K562 (cell line): ENCODE results near the gene AP2A2. TPM values are rescaled to one million over a fixed set of nuclear protein-coding genes. Genes with fewer than 3 reads are reported as not detected.

Source experiments
- ATF4 ChIP-seq: fragments of 450-650 bp; formaldehyde crosslinking; IDR thresholded peaks from 2 replicates; pipeline ENCODE4 v1.4.0; 2022; ENCODE audit warnings: mild to moderate bottlenecking, moderate library complexity
- CBFA2T2 ChIP-seq: fragments of 450-650 bp; conservative IDR thresholded peaks from 2 replicates; pipeline ENCODE4 v1.6.1; 2017; ENCODE audit warnings: mild to moderate bottlenecking
- KAT8 ChIP-seq: fragments of 450-650 bp; IDR thresholded peaks from 2 replicates; pipeline ENCODE4 v1.6.1; 2016; ENCODE audit warnings: low read depth, mild to moderate bottlenecking
- MNT ChIP-seq, 2 experiments: fragments of 450-650 bp; conservative IDR thresholded peaks; 2 replicates each; pipeline ENCODE4 v1.6.1; 2017; ENCODE audit warnings: mild to moderate bottlenecking in 2 of 2, moderate library complexity in 2 of 2
- SIN3A ChIP-seq, 2 experiments: fragments of 150-350 bp in 1 of 2; IDR thresholded peaks; 2 replicates each; pipeline ENCODE4 v1.6.1; 2011 to 2016; ENCODE audit warnings: borderline replicate concordance in 2 of 2, low read depth in 2 of 2, low read length in 2 of 2, mild to moderate bottlenecking in 2 of 2, moderate library complexity in 2 of 2; ENCODE audit not compliant: control insufficient read depth in 1 of 2
- polyA plus RNA-seq, 8 experiments: library from polyadenylated mRNA; depleted of rRNA in 4 of 8; stranded (reverse) in 5 of 8; unstranded in 3 of 8; fragments of >200 nt; fragmentation: Nextera tagmentation in 2 of 8; fragmentation: Illumina TruSeq in 1 of 8; extraction: Ambion mirVana in 2 of 8; extraction: Trizol in 1 of 8; gene quantifications; 2 replicates each; pipeline versions ENCODE4 v1.2.1 to v1.2.3, GENCODE V29; 2011 to 2014; ENCODE audit warnings: inconsistent platforms in 1 of 8, missing spikeins in 1 of 8
- total RNA-seq, 7 experiments: library from RNA; depleted of rRNA in 6 of 7; stranded (reverse); fragments of >200 nt in 6 of 7; fragmentation: Illumina TruSeq in 2 of 7; extraction: Trizol in 2 of 7; gene quantifications; 2 replicates each; pipeline versions ENCODE4 v1.2.1 to v1.2.3, GENCODE V29; 2011 to 2021; ENCODE audit warnings: low replicate concordance in 1 of 7
- TF ChIP-seq, protein P1 (sequence below), 2 experiments: fragments of 450-650 bp; formaldehyde crosslinking in 1 of 2; IDR thresholded peaks; 2 replicates each; pipeline versions ENCODE4 v1.4.0 to v1.6.1; 2014 to 2020; ENCODE audit warnings: mild to moderate bottlenecking in 2 of 2, borderline replicate concordance in 1 of 2, low read depth in 1 of 2

AP2A2 gene
- total and polyA plus RNA-seq, 9 of the 15 experiments (the other 6 are each of a cell fraction or from before 2014, with no cell fraction given): 0.69 to 41.7 (median 15.2) TPM

- TF ChIP-seq, protein P1, sequence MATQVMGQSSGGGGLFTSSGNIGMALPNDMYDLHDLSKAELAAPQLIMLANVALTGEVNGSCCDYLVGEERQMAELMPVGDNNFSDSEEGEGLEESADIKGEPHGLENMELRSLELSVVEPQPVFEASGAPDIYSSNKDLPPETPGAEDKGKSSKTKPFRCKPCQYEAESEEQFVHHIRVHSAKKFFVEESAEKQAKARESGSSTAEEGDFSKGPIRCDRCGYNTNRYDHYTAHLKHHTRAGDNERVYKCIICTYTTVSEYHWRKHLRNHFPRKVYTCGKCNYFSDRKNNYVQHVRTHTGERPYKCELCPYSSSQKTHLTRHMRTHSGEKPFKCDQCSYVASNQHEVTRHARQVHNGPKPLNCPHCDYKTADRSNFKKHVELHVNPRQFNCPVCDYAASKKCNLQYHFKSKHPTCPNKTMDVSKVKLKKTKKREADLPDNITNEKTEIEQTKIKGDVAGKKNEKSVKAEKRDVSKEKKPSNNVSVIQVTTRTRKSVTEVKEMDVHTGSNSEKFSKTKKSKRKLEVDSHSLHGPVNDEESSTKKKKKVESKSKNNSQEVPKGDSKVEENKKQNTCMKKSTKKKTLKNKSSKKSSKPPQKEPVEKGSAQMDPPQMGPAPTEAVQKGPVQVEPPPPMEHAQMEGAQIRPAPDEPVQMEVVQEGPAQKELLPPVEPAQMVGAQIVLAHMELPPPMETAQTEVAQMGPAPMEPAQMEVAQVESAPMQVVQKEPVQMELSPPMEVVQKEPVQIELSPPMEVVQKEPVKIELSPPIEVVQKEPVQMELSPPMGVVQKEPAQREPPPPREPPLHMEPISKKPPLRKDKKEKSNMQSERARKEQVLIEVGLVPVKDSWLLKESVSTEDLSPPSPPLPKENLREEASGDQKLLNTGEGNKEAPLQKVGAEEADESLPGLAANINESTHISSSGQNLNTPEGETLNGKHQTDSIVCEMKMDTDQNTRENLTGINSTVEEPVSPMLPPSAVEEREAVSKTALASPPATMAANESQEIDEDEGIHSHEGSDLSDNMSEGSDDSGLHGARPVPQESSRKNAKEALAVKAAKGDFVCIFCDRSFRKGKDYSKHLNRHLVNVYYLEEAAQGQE (IDR thresholded peaks at IDR 0.05; ENCODE audit: borderline replicate concordance): peak; percentile 88
- TF ChIP-seq, protein P1 (CRISPR knock-in tag; IDR thresholded peaks at IDR 0.05; ENCODE audit: low read depth): peak; percentile 76; the same call in 1 of the 2 replicates
- TF ChIP-seq KAT8 (no peak), CBFA2T2 (peak; percentile 53), SIN3A (IDR thresholded peaks at IDR 0.05; ENCODE audit: borderline replicate concordance in 2 of 2, control insufficient read depth in 1 of 2, low read depth in 2 of 2, low read length in 2 of 2) (peak in 1 of 2 experiments; percentile 66; a peak in 1 of 4 replicates), ATF4 (CRISPR knock-in tag) (no peak), MNT (conservative IDR thresholded peaks at IDR 0.05) (0 out of 4 replicates have a peak, but pooled peaks of 1 of the 2 experiments have one; percentile 12)
- TF ChIP-seq, all 486 proteins: peak for 19
Observed at GRCh38 chr11:908273-908672, 17.4 kb upstream of the AP2A2 start (continued).
